ACHN (cell line): Measurements from ENCODE around the gene ALK.

ENCODE experiments used
- DNase-seq: peaks from one replicate; pipeline ENCODE4 v3.0.0-alpha.2; 2015
- in situ Hi-C: cut with HindIII; loops from 2 replicates; pipeline ENCODE4 v1.10.0; 2017; ENCODE audit warnings: low sequenced_read_pairs, low pct_ligation_motif_present, low pct_unique_long_range_greater_than_20kb

Gene ALK

DNA sequence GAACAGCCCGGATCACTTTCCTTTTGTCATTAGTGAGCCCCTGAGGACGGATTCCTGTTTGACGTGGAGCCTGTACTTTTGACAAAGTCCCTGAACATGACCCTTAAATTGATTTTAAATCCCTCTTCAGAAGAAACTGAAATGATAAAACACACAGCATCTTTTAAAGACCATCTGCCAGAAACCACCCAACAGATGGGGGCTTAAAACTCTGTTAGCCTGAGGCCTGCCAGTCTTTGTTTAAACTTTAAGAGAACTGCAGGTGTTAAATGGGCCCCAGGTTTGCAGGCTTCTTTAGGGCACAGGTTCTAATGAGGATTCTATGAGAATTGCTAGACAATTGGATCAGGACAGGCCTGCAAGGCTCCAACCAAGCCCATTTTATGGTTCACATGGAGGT lies 177.9 kb downstream of the ALK start:
- no peak for DNase-seq
- in situ Hi-C loops, result no loop called here

DNA sequence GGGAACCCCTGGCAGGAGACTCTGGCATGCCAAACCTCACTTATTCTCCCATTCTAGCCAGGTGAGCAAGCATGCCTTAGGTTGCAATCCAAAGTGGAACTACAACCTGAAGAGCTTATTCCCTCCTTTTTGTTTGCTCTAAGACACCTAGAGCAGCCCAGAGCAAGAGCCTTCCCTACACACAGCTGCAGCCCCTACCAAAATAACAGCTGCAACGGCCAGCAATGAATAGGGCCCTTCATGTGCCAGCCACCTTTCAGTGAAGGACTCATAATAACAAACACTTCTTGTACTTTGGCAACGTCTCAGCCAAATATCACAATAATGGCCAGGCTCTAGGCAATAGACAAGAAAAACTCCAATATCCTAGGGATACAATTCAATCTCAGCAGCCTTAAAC lies 178.7 kb downstream of the ALK start:
- in situ Hi-C loops, result no loop called here

DNA sequence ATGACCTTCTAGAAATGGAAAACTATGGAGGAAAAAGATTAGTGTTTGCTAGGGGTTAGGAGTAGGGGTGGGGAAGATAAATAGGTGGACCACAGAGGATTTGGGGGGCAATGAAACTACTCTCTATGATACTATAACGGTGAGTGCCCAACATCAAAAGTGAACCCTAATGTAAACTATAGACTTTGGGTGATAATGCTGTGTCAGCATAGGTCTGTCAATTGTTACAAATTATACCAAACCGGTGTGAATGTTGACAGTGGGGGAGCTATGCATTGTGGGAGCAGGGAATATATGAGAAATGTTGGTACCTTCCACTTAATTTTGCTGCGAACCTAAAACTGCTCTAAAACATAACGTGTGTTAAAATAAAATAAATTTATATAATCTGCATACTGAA lies 180.3 kb downstream of the ALK start:
- DNase-seq, result no peak
- in situ Hi-C loops, result no loop called here

More for the DNA sequence above, 178.7 kb downstream of the ALK start:
- DNase-seq, result no peak

DNA sequence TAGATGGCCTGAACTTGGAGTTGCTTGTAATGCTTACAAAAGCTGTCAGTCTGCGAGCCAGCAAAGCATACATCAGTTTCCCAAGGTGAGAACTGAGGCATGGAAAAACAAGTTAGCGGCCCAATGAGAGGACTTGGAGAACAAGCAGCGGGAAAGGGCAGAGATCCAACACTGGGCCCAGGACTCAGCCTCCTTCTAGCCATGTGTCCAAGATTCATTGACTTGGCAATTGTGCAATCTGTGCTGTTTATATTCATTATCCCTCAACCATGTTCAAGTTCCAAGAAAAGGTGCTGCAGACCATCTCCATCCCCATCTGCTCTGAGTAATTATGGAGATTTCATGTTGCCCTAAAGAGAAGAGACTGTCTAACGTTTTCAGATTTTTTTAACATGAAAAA lies 187.4 kb downstream of the ALK start:
- DNase-seq, result no peak
- in situ Hi-C loops, result no loop called here

DNA sequence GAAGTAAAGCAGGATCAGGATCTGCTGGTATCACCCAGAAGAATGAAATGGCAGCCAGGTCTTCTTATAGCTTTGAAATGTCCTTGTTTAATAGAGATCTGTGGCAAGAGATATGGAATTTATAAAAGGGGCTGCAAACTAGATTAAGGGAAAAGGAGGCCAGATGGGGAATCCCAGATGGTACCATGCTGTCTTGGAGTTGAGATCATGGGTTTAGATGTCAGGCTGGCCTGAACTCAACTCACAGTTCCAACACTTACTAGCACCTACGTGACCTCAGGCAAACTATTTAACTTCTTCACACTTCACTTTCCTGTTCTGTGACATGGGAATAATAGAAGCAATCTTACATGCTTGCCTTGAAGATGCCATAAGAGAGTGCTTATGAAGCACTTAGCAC lies 188.2 kb downstream of the ALK start:
- in situ Hi-C loops, result no loop called here
- DNase-seq, result no peak

DNA sequence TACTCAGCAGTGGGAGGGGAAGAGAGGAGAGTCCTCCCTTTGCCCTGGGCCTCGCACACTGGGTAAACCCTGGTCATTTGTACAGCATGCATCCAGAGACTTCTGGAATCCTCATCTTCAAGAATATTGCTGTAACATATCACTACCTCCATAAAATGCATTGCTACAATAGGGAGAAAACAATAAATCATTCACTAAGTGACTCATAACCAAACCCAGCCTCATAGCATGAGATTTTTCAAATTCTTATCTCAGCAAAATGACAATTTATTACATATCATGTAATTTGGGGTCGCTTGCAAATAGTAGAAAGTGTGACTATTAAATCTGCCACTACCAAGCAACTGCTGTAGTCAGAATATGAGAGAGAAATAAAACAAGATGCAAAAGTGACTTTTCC lies 189.4 kb downstream of the ALK start:
- in situ Hi-C loops, result no loop called here
- peak; percentile 28 for DNase-seq

DNA sequence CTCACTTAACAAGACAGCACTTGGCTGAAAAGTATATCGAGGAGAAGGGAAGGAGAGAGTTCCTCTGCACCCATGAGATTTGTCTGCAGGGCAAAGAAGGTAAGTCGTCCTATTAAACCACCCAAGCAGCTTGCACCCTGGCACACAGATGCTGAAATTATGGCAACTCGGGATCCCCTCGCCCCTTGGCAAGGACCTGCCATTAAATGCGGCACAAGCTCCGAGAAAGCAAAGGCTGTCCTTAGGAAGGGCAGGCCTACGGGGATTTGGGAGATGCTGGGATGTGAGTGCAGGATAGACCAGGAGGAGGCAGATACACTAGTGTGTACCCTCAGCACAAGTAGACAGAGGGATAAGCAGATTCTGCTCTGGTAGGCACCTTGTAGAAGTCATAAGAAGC lies 191.5 kb downstream of the ALK start:
- DNase-seq, result no peak
- in situ Hi-C loops, result no loop called here

DNA sequence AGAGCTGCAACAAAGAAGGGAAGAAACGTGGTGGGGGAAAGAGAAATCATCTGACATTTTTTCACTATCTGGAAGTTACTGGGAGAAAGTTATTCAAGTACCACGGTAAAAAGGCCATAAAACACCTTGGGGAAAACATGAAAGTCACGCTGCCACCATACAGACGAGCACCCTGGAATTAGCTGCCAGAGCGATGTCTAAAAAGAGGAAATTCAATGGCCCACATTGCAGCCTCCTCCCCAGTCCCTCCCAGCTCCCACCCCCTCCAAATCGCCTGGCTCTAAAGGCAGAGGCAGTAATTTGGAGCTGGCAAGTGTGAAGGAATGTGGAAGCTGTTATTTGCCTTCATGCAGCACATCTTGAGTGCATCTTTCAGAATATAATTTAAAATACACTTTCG lies 192.0 kb downstream of the ALK start:
- no peak for DNase-seq
- in situ Hi-C loops, result no loop called here

DNA sequence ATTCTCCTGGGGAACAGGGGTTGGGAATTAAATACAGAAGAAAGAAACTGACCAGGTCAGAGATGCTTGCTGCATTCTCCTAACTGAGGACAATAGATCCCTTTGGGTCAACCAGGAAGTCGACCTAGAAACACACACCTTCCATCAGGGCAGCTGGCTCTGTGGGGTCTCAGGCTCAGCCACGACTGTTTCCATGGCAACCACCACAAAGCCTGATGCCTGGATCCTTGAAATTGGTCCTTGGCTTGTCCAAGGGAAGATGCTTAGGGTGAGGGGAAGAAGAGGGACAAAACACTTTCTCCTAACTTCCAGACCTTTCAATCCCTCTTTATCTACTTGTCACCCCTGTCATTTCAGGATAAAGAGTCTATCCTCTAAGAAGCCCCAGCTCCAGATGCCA lies 194.4 kb downstream of the ALK start:
- no peak for DNase-seq
- in situ Hi-C loops, result no loop called here

DNA sequence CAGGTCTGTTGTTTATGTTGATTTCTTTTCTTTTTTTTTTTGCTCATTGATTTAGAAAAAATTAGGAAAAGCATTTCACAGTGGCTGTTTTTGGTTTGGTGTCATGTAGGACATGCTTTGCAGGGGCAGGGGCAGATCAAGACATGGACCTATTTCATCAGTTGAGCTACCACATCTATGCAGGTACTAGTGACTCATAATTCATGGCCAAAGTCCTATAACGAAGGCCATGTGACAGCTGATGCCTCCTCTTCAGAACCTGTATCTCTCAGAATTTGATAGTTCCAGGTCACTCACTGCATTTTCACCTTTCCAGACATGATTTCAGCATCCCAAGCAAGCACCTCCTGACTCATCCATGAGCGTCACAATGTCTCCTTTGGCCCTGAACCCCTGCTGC lies 195.8 kb downstream of the ALK start:
- DNase-seq, result no peak
- in situ Hi-C loops, result no loop called here

DNA sequence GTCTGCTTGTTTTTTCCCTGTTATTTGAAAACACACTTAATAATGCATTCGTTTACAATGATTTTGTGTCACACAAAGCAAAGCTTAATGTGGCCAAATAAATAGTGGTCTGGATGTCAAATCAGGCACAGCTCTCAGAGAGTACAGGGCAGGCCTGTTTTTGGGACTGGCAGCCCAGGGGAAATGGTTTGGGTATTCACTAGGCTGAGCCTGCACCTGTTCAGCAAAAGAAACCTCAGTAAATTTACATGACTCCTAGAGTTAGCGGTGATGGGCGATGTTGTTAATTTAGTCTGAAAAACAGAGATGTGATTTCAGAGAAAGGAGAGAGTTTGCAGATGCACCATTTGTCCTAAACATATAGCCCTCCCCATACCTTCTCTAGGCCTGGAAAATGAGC lies 197.1 kb downstream of the ALK start:
- no peak for DNase-seq
- in situ Hi-C loops, result no loop called here

DNA sequence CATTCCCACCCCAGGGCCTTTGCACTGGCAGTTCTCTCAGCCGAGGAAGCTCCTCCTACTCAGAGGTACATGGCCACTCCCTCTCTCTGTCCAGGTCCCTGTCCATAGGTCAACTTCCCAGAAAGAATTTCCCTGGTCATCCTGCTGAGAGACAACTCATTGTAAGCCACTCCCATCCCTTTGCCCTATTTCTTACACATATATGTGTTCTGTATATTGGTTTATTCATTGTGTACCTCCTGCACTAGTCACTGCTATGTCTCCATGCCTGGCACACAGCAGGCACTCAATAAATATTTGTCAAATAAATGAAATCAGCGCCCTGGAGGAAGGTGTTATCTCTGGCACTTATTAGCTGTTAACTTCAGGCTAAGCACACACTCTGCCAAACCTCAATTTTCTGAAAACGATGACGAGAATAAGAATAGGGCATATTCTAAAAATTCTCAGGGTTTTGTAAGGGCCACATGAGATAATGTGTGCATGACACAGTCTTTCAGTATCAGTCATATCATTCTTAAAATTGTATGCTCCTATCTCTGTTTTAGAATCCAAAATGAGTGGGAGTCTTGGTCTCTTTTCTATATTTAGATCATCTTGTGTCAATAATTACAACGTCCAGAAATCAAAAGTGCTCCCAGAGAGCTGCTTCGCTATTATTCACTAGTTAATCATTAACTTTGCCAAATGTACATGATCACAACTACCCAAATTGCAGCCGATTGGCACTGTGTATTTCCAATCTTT lies 198.0 kb downstream of the ALK start:
- in situ Hi-C loops, result no loop called here
- DNase-seq, result peak; percentile 41

DNA sequence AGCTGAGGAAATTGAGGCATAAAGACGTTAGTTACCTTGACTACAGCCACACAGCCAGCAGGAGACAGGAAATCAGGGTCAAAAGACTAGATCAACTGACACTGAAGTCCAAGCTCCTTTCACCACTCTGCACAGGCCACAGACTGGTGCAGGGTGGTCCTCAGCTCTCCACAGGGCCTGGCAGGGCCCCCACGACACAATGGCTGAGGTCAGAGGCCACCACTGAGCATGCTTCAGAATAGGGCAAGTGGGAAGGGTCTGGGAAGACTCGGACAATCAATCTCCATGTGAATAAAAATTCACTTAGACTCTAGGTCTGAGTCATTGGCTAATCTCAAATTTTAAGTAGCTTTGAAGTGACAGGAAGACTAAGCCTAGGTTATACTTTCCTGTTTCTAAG lies 201.7 kb downstream of the ALK start:
- DNase-seq, result no peak
- in situ Hi-C loops, result no loop called here

DNA sequence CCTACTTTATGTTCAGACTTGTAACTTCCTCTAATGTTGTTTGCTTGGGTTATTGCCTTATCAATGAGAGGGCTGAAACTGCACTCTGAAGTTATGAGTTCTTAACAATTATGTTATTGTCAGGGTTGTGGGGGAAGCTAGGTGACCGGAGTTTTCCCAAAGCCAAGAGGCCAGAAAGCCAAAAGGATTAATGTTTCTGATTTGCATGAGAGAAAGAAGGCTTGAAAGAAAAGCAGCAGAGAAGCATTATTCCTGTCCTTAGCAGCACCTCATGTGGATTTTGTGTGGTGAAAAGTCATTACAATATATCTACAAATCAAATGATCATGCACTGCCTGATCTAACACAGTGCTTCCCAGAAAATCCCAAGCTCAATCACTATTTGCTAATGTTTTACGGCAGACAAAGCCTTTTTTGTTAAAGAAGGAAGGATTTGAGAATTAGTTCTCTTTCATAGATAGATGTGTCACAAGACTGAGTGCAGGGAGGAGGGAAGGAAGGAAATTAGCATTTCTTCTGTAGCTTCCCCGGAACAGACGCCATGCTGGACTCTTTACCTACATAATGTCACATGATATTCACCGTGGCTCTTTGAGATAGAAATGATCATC lies 203.2 kb downstream of the ALK start:
- no peak for DNase-seq
- in situ Hi-C loops, result no loop called here

DNA sequence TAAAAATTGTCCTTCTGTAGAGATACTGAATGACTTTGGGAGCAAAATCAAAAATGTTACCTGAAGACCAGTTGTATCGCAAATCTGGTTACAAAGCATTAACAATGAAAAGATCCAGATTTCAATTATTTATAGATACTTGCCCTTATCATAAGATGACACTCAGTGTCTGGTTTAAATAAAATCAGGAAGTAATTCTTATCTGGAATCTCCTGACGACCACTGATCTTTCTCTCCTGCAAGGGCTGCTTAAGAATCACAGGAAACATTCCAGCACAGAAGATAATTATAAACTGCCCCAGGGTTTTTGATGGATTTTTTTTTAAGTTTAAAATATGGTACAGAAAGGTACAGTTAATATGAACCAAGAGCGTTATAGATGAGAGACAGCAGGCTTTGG lies 205.7 kb downstream of the ALK start:
- no peak for DNase-seq
- in situ Hi-C loops, result no loop called here

DNA sequence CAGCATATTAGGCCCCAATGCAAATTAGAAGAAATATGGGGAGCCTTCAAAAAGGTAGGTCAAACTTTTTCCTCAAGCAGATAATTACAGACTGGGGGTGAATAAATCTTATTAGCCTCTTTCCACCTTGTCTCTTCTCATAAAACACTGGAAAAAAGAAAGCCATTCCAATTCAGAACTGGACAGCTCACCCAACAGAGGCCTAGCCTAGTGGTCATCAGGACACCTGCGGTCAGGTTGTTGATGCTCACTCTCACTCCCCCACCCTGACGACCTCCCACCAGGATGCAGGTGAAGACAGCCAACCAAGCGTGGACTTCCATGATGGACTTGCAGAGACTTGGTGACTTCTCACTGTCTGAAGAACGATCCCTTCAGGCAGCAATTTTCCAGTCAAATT lies 207.1 kb downstream of the ALK start:
- in situ Hi-C loops, result no loop called here
- DNase-seq, result no peak

DNA sequence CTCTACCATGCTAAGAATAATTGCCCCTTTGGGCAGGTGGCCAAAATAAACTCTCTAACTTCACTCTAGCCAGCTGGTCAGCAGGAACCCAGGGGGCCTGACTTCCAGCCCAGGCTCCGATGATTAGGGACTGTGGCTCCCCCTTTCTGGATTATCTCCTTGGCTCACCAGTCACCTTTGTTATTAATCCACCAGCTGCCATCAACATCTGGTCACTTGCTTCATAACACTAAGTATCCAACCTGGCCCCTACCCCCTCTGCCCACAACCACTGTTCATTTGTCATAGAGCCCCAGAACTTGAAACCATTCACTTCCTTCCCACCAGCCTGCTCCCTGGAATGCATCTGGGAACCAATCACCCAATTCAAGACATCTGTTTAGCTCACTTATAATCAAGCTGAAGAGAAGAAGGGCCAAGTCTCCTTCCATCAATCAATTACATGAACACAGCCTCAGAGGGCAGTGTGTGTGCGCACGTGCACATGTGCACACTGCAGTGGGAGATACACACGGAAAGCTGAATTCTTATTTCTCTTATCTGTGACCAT lies 215.1 kb downstream of the ALK start:
- in situ Hi-C loops, result no loop called here
- no peak for DNase-seq

DNA sequence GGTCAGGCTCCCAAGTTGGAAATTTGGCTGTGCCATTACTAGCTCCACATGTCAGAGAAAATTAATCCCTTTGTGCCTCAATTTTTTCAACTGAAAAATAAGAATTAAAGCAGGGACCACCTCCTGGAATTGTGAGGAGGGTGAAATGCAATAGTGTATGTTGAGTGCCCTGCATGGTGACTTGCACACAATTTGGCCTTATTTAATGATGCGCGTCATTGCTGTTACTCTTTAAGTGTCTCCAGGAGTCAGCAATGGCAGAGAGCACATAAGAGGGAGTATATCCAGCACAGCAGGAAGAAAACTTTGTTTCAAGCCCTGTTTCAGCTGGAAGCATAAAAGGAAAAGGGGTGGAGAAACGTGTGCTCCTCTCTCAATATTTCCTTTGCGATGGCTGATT lies 215.8 kb downstream of the ALK start:
- in situ Hi-C loops, result no loop called here
- no peak for DNase-seq

DNA sequence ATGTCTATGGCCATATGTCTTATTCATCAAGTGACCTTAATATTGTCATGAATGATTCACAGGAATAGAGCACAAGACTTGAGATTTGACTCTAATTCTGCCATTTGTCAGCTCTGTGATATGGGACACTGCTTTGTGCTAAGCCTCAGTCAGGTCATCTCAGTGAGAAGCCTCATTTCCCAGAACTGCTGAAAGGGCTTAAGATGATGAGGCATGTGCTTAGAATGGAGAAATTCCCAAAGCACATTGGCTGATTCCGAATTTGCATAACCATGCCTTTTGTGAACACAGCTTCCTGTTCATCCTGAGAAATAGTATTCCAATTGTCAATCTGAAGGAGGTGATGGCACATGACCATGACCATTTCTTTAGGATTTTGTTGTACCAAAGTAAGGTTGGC lies 218.1 kb downstream of the ALK start:
- in situ Hi-C loops, result no loop called here
- no peak for DNase-seq

DNA sequence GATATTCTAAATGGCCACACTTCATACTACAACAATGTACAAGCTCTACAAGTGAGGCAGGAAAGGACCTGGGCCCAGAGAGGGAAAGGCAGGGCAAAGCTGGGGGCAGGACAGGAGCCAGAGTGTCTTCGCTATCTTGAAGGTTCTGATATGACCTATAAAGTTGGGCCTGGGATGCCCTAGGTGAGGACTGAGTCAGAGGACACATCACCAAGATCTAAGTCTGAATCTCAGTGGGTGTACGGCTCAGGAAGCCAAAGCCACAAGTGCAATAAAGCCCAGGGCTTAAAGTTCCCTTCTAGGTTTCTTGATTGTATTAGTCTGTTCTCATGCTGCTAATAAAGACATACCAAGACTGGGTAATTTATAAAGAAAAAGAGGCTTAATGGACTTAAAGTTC lies 219.1 kb downstream of the ALK start:
- in situ Hi-C loops, result no loop called here
- no peak for DNase-seq
